CD1c-positive myeloid dendritic cell (primary cell): Measurements from ENCODE around the gene FMNL1.

Experiments used
- DNase-seq: peaks from one replicate; pipeline ENCODE4 v3.0.0-alpha.2; 2016; ENCODE audit errors: extremely low spot score

Gene FMNL1

GRCh38 chr17:45223539-45224528 is 2.1 kb downstream of the FMNL1 start:
- no peak for DNase-seq

GRCh38 chr17:45224671-45225050 is 3.0 kb downstream of the FMNL1 start:
- no peak for DNase-seq

GRCh38 chr17:45225051-45225700 is 3.5 kb downstream of the FMNL1 start:
- DNase-seq: no peak

- peak; percentile 96 for DNase-seq
These were observed 4.4 kb downstream of the FMNL1 start for GRCh38 chr17:45225964-45226530.

GRCh38 chr17:45226576-45226975 is 4.9 kb downstream of the FMNL1 start:
- no peak for DNase-seq

- peak; percentile 74 for DNase-seq
These were observed 5.6 kb downstream of the FMNL1 start for GRCh38 chr17:45227101-45227925.

- peak; percentile 41 for DNase-seq
These were observed 6.5 kb downstream of the FMNL1 start for GRCh38 chr17:45227926-45228762.

- DNase-seq: peak; percentile 98
These were observed 7.3 kb downstream of the FMNL1 start for GRCh38 chr17:45228763-45229539.

GRCh38 chr17:45229681-45230409 is 8.2 kb downstream of the FMNL1 start:
- DNase-seq: peak; percentile 51

- no peak for DNase-seq
These were observed 8.7 kb downstream of the FMNL1 start for GRCh38 chr17:45230410-45230786.

GRCh38 chr17:45230787-45231480 is 9.2 kb downstream of the FMNL1 start:
- DNase-seq: no peak

- DNase-seq: peak; percentile 54
These were observed 9.9 kb downstream of the FMNL1 start for GRCh38 chr17:45231481-45232116.

- DNase-seq: no peak
These were observed 11.1 kb downstream of the FMNL1 start for GRCh38 chr17:45232514-45233422.

GRCh38 chr17:45233423-45233924 is 11.8 kb downstream of the FMNL1 start:
- no peak for DNase-seq

GRCh38 chr17:45234641-45235415 is 13.1 kb downstream of the FMNL1 start:
- DNase-seq: no peak
